Right lobe of liver (tissue), 4 donors: ENCODE data around the gene CACNA1C.

Source experiments
- POLR2A ChIP-seq: fragments of 450-650 bp; IDR thresholded peaks from one replicate; pipeline ENCODE4 v1.6.1; 2017; ENCODE audit warnings: antibody characterized with exemption, mild to moderate bottlenecking
- TF ChIP-seq, protein P1 (sequence below), 4 donors: fragments of 200-600 bp in 3 of 4; fragments of 450-650 bp in 1 of 4; IDR thresholded peaks; one replicate each; pipeline versions ENCODE4 v1.5.1 to v1.8.0; 2016 to 2022; ENCODE audit warnings: antibody characterized with exemption in 4 of 4, mild to moderate bottlenecking in 2 of 4
- donor health status: DM: no; HTN: no; CAD: no.
- donor health status: DM: no; HTN: no; CAD: no.
- donor health status: DM: no; HTN: yes; CAD: no.

GRCh38 chr12:2652011-2652400 lies 599.2 kb downstream of the CACNA1C start:
- no peak for TF ChIP-seq POLR2A
- TF ChIP-seq, protein P1, sequence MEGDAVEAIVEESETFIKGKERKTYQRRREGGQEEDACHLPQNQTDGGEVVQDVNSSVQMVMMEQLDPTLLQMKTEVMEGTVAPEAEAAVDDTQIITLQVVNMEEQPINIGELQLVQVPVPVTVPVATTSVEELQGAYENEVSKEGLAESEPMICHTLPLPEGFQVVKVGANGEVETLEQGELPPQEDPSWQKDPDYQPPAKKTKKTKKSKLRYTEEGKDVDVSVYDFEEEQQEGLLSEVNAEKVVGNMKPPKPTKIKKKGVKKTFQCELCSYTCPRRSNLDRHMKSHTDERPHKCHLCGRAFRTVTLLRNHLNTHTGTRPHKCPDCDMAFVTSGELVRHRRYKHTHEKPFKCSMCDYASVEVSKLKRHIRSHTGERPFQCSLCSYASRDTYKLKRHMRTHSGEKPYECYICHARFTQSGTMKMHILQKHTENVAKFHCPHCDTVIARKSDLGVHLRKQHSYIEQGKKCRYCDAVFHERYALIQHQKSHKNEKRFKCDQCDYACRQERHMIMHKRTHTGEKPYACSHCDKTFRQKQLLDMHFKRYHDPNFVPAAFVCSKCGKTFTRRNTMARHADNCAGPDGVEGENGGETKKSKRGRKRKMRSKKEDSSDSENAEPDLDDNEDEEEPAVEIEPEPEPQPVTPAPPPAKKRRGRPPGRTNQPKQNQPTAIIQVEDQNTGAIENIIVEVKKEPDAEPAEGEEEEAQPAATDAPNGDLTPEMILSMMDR (IDR thresholded peaks at IDR 0.05), result no peak
